ENCODE data around the gene PCDHA13. TPM values are rescaled to one million over a fixed set of nuclear protein-coding genes. Genes with fewer than 3 reads are reported as not detected.

Gene PCDHA13
- total RNA-seq, 6 experiments from 2014 or later: not detected

DNA sequence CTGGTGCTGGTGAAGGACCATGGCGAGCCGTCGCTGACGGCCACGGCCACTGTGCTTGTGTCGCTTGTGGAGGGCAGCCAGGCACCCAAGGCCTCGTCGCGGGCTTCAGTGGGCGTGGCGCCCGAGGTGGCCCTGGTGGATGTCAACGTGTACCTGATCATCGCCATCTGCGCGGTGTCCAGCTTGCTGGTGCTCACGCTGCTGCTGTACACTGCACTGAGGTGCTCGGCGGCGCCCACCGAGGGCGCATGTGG lies 24.0 kb upstream of the PCDHA13 start:
- Mint-ChIP-seq H3K4me1 (ENCODE audit: low read depth) (no peaks in the 10 kb centered on the region), H3K27me3 (ENCODE audit: insufficient read depth) (no peaks in the 10 kb centered on the region), H3K9me3 (peaks cover 53% of the 10 kb centered on the region), H3K36me3 (ENCODE audit: low read depth) (peaks cover 7% of the 10 kb centered on the region; the same call in 1 of the 2 replicates), H3K27ac (no peak overlapping the region), H3K4me3 (no peak overlapping the region)
- DNase-seq: no peak
- TF ChIP-seq, protein P1, sequence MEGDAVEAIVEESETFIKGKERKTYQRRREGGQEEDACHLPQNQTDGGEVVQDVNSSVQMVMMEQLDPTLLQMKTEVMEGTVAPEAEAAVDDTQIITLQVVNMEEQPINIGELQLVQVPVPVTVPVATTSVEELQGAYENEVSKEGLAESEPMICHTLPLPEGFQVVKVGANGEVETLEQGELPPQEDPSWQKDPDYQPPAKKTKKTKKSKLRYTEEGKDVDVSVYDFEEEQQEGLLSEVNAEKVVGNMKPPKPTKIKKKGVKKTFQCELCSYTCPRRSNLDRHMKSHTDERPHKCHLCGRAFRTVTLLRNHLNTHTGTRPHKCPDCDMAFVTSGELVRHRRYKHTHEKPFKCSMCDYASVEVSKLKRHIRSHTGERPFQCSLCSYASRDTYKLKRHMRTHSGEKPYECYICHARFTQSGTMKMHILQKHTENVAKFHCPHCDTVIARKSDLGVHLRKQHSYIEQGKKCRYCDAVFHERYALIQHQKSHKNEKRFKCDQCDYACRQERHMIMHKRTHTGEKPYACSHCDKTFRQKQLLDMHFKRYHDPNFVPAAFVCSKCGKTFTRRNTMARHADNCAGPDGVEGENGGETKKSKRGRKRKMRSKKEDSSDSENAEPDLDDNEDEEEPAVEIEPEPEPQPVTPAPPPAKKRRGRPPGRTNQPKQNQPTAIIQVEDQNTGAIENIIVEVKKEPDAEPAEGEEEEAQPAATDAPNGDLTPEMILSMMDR (IDR thresholded peaks at IDR 0.05): no peak

DNA sequence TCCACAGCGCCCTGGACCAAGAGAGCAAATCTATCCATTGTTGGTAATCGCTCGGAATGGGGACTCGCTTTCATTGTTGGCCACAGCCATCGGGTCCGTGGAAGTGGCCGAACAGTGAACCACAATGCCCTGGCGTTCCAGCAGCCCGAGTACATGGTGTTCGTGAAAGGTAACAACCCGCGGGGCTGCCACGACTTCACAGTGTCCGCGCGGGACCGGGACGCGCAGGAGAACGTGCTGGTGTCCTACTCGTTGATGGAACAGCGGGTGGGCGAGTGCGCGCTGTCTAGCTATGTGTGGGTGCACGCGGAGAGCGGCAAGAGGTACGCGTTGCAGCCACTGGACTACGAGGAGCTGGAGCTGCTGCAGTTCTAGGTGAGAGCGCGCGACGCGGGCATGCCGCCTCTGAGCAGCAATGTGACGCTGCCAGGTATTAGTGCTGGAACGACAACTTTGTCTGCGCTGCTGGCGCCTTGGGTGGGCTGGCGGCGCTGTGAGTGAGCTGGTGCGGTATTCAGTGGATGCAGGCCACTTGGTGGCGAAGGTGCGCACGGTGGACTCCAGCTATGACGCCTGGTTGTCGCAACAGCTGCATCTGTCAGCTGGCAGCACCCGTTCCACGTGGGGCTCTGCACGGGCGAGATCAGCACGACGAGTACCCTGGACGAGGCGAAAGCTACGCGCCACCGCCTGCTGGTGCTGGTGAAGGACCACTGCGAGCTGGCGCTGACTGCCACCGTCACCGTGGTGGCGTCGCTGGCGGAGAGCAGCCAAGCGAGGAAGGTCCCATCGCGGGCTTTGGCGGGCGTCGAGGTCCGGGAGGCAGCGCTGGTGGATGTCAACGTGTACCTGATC lies 19.3 kb upstream of the PCDHA13 start:
- Mint-ChIP-seq H3K4me3 (no peak overlapping the region), H3K27ac (no peak overlapping the region), H3K4me1 (ENCODE audit: low read depth) (no peaks in the 10 kb centered on the region), H3K36me3 (ENCODE audit: low read depth) (no peaks in the 10 kb centered on the region), H3K9me3 (peaks cover 41% of the 10 kb centered on the region), H3K27me3 (ENCODE audit: insufficient read depth) (no peaks in the 10 kb centered on the region)
- DNase-seq: no peak
- TF ChIP-seq, protein P1 (IDR thresholded peaks at IDR 0.05): no peak

DNA sequence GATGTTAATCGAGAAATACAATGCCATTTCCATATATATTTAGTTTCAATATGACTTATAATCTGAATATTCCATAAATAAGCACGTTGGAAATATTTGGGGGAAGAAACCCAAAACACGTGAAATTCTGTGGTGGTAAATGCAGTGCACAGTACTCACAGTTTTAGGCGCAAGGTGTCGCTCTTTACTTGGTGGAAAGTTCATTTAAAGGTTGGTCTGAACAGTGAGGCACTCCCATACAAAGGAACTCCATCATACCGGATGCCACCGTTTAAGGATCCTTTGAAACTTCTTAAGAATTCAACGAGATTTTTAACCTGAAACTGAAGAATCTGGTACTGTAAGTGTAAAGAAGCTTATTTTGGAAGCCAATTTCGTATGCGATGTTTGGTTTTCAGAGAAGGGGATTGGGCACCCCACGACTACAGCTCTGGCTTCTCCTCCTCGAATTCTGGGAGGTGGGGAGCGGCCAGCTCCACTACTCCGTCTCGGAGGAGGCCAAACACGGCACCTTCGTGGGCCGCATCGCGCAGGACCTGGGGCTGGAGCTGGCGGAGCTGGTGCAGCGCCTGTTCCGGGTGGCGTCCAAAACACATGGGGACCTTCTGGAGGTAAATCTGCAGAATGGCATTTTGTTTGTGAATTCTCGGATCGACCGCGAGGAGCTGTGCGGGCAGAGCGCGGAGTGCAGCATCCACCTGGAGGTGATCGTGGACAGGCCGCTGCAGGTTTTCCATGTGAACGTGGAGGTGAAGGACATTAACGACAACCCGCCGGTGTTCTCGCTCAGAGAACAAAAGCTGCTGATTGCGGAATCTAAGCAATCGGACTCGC lies 13.0 kb upstream of the PCDHA13 start, which contains the start of gene PCDHA11:
TSS of gene PCDHA11 (plus strand) at position 237 of the 834 bp plus-strand sequence. CDS start at position 384, 147 bp downstream.
- peaks cover 5% of the 10 kb centered on the region; the same call in 1 of the 2 replicates for H3K36me3 Mint-ChIP-seq (ENCODE audit: low read depth)
- peak within 1 kb of the TSS; percentile 46; the same call in 1 of the 2 replicates for H3K4me3 Mint-ChIP-seq
- H3K27ac Mint-ChIP-seq: no peak within 1 kb of the TSS
- no peak for DNase-seq
- TF ChIP-seq, protein P1 (IDR thresholded peaks at IDR 0.05): no peak
- H3K27me3 Mint-ChIP-seq (ENCODE audit: insufficient read depth): no peaks in the 10 kb centered on the region
- H3K4me1 Mint-ChIP-seq (ENCODE audit: low read depth): no peaks in the 10 kb centered on the region
- peaks cover 13% of the 10 kb centered on the region for H3K9me3 Mint-ChIP-seq

DNA sequence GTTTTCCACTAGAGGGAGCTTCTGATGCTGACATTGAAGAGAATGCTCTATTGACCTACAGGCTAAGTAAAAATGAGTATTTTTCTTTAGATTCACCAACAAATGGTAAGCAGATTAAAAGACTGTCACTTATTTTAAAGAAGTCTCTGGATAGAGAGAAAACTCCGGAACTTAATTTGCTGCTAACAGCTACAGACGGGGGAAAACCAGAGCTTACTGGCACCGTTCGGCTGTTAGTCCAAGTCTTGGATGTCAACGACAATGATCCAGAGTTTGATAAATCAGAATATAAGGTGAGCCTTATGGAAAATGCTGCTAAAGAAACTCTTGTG lies 12.4 kb upstream of the PCDHA13 start:
- Mint-ChIP-seq H3K27me3 (ENCODE audit: insufficient read depth) (no peaks in the 10 kb centered on the region), H3K4me1 (ENCODE audit: low read depth) (no peaks in the 10 kb centered on the region), H3K4me3 (no peak overlapping the region; the same call in 1 of the 2 replicates), H3K9me3 (peaks cover 13% of the 10 kb centered on the region), H3K27ac (no peak overlapping the region), H3K36me3 (ENCODE audit: low read depth) (peaks cover 5% of the 10 kb centered on the region; the same call in 1 of the 2 replicates)
- TF ChIP-seq, protein P1 (IDR thresholded peaks at IDR 0.05): peak; percentile 26; the same call in 1 of the 2 replicates
- no peak for DNase-seq

DNA sequence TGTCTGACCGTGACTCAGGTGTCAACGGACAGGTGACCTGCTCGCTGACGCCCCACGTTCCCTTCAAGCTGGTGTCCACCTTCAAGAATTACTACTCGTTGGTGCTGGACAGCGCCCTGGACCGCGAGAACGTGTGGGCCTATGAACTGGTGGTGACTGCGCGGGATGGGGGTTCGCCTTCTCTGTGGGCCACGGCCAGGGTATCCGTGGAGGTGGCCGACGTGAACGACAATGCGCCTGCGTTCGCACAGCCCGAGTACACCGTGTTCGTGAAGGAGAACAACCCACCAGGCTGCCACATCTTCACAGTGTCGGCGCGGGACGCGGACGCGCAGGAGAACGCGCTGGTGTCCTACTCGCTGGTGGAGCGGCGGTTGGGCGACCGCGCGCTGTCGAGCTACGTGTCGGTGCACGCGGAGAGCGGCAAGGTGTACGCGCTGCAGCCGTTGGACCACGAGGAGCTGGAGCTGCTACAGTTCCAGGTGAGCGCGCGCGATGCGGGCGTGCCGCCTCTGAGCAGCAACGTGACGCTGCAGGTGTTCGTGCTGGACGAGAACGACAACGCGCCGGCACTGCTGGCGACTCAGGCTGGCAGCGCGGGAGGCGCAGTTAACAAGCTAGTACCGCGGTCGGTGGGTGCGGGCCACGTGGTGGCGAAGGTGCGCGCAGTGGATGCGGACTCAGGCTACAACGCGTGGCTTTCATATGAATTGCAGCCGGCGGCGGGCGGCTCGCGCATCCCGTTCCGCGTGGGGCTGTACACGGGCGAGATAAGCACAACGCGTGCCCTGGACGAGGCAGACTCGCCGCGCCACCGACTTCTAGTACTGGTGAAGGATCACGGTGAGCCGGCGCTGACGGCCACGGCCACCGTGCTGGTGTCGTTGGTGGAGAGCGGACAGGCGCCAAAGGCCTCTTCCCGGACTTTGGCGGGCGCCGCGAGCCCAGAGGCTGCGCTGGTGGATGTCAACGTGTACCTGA lies 11.4 kb upstream of the PCDHA13 start:
- peaks cover 5% of the 10 kb centered on the region; the same call in 1 of the 2 replicates for H3K36me3 Mint-ChIP-seq (ENCODE audit: low read depth)
- TF ChIP-seq, protein P1 (IDR thresholded peaks at IDR 0.05): no peak
- no peak overlapping the region for H3K4me3 Mint-ChIP-seq
- DNase-seq: no peak
- no peaks in the 10 kb centered on the region for H3K4me1 Mint-ChIP-seq (ENCODE audit: low read depth)
- no peaks in the 10 kb centered on the region for H3K27me3 Mint-ChIP-seq (ENCODE audit: insufficient read depth)
- H3K27ac Mint-ChIP-seq: no peak overlapping the region
- H3K9me3 Mint-ChIP-seq: peaks cover 20% of the 10 kb centered on the region
